LHCN-M2 (cell line): ENCODE results near the gene EFNB3. TPM values are rescaled to one million over a fixed set of nuclear protein-coding genes. Genes with fewer than 3 reads are reported as not detected.

Source experiments
- DNase-seq: peaks from one replicate; pipeline ENCODE4 v3.0.0-alpha.2; 2012; ENCODE audit warnings: low read depth
- total RNA-seq: library from RNA; depleted of rRNA; stranded (reverse); fragments of >200 nt; gene quantifications from 2 replicates; pipeline ENCODE4 v1.2.3, GENCODE V29; 2014

The EFNB3 gene
- total RNA-seq, 1 experiment from 2014 or later: 0.75 TPM

GRCh38 chr17:7717756-7718350, 12.9 kb downstream of the EFNB3 start:
- DNase-seq: peak; percentile 23

GRCh38 chr17:7719661-7720060, 14.7 kb downstream of the EFNB3 start:
- DNase-seq: no peak

GRCh38 chr17:7720125-7720524, 15.1 kb downstream of the EFNB3 start:
- peak; percentile 29 for DNase-seq

DNA sequence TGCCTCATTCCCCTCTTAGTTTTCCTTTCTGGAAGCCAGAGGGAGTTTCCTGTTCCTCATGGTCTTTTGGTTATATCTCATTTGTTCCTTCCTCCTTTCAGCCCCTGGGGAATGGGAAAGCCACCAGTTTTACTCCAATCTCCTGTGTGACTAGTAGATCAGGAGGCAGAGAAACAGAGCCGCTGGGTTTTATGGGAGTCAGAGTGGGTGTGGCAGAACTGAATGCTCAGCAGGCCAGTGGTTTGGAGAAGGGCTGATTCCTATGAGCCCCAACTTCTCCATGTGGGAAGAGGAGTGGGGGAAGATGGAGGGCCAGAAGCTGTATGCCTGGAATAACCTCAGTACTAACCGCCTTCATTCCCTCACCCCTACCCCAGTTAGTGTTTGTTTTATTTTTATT, 16.6 kb downstream of the EFNB3 start:
- no peak for DNase-seq

DNA sequence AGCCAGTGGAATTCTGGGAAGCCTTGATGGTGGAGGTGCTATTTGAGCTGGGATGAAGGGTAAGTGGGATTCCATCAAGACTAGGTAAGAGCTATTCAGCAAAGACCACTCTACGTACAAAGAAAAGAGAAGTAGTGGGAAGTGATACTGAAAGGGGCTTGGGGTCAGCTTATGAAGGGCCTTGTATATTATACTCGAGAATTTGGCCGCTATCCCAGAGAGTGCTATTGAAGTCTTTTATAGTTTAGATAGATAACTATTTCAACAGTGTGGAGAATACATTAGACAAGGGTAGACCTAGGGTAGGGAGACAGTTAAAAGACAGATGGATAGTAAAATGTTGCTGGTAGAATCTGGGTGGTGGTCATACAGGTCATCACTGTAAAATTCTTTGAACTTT, 22.9 kb downstream of the EFNB3 start:
- DNase-seq: no peak

DNA sequence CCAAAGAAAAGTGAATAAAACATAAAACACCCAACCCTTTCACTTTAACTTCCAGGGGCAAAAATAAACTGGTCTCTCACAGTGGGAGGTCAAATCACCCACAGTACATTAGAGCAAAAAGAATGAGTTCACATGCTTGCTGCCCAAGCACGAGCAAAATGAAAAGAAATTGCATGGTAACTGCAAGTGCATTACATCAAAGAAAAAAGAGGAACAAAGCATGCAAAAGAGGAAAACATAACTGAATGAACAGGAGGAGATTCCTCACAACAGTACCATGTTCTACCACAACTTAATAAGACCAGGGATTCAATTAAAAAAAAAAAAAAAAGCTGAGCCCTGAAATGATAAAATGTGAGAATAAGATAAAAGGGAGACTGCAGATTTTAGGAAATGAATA, 24.8 kb downstream of the EFNB3 start:
- DNase-seq: no peak

DNA sequence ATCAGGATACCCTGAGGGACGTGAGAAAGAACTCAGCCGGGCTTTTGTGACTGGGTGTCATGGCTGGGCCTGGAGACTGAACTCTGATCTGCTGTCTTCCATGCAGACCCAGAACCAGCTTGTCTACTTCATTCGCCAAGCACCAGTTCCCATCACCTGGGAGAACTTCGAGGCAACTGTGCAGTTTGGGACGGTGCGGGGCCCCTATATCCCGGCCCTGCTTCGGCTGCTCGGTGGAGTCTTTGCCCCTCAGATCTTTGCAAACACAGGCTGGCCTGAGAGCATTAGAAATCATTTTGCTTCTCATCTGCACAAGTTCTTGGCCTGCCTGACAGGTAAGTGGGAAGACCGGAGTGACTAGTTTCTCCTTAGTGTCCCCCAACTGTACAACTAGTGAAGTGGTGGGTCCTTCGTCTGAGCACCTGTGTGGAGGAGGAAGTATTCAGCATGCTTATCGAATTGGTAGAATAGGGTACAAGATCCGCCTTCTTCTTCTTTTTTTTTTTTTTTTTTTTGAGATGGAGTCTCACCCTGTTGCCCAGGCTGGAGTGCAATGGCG, 28.1 kb downstream of the EFNB3 start:
- DNase-seq: no peak

DNA sequence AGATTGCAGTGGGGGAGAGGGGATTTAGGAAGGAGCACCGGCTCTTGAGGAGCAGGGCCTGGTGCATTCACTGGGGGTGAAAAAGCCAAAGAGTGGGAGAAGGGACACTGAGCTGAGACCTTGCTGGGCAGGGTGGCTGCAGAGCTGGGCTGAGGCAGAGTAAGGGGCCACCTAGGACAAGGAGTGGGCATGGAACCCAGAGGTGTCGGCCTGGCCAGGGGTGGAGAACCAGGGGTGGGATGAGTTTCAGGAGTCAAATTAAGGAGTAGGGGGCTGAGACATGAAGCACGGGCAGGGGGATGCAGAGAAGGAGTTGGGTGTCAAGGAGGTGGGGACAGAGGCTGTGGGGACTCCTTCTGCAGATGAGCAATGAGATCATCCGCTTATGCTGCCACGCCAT, 32.6 kb downstream of the EFNB3 start:
- no peak for DNase-seq

DNA sequence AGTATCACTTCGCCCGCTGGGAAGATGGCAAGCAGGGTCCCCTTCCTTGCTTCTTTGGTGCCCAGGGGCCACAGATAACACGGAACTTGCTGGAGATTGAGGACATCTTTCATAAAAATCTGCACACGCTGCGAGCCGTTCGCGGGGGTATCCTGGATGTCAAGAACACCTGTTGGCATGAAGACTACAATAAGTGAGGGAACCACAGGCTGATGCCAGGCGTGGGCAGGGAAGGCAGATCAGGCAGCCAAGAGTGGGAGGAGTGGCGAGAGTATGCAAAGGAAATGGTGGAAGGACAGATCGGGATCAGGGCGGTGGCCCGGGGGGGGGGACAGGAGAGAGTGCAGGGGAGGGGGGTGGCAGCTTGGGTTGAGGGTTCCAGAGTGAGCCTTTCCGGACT, 34.7 kb downstream of the EFNB3 start:
- DNase-seq: no peak

GRCh38 chr17:7740481-7741001, 35.5 kb downstream of the EFNB3 start:
- DNase-seq: no peak

DNA sequence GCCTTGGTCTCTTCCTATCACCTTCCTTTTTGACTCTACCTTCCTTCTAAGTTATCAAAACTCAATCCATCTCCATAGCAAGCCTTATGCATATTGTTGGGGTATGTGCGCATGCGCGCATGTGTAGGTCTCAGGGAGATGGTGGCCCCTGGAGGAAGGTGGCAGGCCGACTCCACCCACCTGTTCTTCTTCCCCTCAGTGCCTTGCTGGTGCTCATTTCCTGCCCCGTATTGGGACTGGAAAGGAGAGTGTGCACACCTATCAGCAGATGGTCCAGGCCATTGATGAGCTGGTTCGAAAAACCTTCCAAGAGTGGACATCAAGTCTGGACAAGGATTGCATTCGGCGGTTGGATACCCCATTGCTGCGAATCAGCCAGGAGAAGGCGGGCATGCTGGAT, 37.7 kb downstream of the EFNB3 start:
- no peak for DNase-seq

- no peak for DNase-seq
Observed at GRCh38 chr17:7744416-7744815, 39.4 kb downstream of the EFNB3 start.

GRCh38 chr17:7745748-7746470, 40.9 kb downstream of the EFNB3 start:
- peak; percentile 82 for DNase-seq

DNA sequence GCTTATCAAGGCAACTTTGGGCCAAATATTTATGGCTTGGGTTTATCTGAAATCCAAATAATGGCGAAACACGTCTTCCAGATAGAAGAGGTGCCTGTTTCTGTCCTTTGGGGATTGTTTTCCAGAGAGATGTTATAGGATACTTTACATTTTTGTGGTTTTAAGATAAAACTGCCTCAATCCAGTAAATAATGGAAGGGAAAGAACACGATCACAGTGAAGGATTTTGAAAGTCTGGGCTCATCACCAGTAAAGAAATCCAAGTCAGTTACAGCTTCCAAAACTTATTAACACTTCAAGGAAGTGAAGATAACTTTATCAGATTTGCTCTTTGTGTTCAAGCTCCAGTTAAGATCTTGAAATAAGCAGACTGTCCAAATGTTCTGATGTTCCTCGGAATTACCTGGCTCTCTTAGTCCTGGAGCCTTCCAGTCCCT, 42.7 kb downstream of the EFNB3 start:
- DNase-seq: peak; percentile 49

GRCh38 chr17:7748076-7748775, 43.2 kb downstream of the EFNB3 start:
- no peak for DNase-seq

GRCh38 chr17:7750321-7750821, 45.4 kb downstream of the EFNB3 start:
- DNase-seq: peak; percentile 89

- DNase-seq: no peak
Observed at GRCh38 chr17:7754656-7755055, 49.7 kb downstream of the EFNB3 start.

DNA sequence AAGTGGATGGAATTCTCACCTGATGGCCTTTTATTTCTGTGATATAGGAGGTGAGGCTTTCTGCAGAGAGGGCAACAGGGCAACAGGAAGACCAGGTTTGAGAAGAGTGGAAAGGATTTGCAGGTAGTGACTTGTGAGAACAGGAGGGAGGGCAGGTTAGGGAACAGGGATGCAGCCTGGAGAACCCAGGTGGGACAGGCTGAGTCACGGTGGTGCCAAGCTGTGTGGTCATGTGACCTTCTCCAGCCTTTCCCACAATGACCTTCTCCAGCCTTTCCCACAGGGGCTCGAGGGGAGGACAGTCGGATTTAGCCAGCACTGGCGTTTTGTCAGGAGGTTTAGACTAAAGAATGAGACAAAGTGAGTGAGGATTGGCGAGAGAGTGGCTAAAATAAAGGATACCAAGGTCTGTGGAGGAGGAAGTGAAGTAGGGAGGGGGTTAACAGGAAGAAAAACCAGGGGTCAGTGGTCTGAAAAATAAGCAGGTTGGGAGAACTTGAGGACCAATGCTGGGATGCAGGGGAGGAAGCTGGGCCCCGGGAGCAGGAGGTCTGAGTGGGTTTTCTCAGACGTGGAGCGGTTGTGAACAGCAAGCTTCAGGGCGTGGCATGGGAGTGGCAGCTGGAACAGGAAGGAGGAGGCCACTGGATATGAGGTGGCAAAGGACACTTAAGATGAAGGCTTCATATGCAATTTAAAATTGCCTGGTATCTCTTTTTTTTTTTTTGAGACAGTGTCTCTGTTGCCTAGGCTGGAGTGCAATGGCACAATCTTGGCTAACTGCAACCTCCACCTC, 50.3 kb downstream of the EFNB3 start:
- DNase-seq: no peak

DNA sequence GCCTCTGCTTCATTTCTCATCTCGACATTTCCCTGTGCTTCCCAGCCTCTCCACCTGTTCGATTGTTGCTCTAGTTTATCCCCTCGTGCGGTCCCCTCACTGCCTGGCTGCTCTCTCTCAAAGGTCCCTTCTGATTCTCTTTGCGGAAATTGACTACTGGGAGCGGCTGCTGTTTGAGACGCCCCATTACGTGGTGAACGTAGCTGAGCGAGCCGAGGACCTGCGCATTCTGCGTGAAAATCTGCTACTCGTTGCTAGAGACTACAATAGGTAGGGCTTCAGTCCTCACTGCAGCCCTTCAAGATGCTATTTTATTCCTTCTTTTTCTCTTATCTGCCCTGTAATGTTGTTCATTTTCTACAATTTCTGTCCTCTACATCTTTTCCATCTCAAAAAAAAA, 52.0 kb downstream of the EFNB3 start:
- no peak for DNase-seq
